ENCODE data around the gene ABCB1. TPM values are rescaled to one million over a fixed set of nuclear protein-coding genes. Genes with fewer than 3 reads are reported as not detected.
A peak's percentile ranks its signal among the peaks of the same experiment; 100 is the strongest.

Gene ABCB1
- total and polyA plus RNA-seq, 10 of the 15 experiments (the other 5 are each of a cell fraction or from before 2014, with no cell fraction given), result 0.40 to 13.9 (median 1.9) TPM

DNA sequence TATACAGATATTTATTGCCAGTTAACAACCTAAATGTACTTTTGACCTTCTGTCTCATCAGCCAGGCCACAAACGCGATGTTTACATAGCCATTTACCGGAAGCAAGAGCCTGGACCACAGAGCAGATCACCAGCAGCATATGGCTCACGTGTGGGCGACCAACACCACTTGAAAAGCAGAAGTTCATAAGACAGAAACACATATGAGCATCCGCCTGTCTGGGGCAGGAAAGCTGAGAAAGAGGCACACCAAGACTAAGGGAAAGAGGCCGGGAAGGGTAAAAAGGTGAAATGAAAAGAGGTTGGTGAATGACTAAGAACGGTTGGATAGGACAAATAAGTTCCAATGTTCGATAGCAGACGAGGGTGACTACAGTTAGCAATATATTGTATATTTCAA, 1.3 kb downstream of the ABCB1 start (continued):
- TF ChIP-seq, protein P1, sequence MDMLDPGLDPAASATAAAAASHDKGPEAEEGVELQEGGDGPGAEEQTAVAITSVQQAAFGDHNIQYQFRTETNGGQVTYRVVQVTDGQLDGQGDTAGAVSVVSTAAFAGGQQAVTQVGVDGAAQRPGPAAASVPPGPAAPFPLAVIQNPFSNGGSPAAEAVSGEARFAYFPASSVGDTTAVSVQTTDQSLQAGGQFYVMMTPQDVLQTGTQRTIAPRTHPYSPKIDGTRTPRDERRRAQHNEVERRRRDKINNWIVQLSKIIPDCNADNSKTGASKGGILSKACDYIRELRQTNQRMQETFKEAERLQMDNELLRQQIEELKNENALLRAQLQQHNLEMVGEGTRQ (IDR thresholded peaks at IDR 0.05; ENCODE audit: borderline replicate concordance, low read depth, low read length), result peak; percentile 2; the same call in 1 of the 2 replicates
- TF ChIP-seq EZH2 (IDR thresholded peaks at IDR 0.05; ENCODE audit: borderline replicate concordance, control insufficient read depth, low read depth, low read length) (no peak), NFYB (IDR thresholded peaks at IDR 0.05; ENCODE audit: insufficient read depth, low read depth, low read length) (no peak), IKZF1 (conservative IDR thresholded peaks at IDR 0.05) (peak; percentile 75), RCOR1 (conservative IDR thresholded peaks at IDR 0.05; ENCODE audit: low read depth, low read length) (peak; percentile 78; the same call in 1 of the 2 replicates), CREB1 (IDR thresholded peaks at IDR 0.05; ENCODE audit: low read depth) (0 out of 2 replicates have a peak, but pooled peaks have one; percentile 21), ZZZ3 (IDR thresholded peaks at IDR 0.05; ENCODE audit: control insufficient read depth, insufficient read length, low read depth) (no peak), RAD51 (IDR thresholded peaks at IDR 0.05) (peak; percentile 82), NR2C2 (IDR thresholded peaks at IDR 0.05; ENCODE audit: borderline replicate concordance, control insufficient read depth, insufficient read length, low read depth) (no peak), IRF4 (IDR thresholded peaks at IDR 0.05; ENCODE audit: low read depth, low read length) (0 out of 2 replicates have a peak, but pooled peaks have one; percentile 13), FOXK2 (IDR thresholded peaks at IDR 0.05) (no peak; the same call in none of the 2 replicates), CBFB (IDR thresholded peaks at IDR 0.05; ENCODE audit: low read depth) (0 out of 2 replicates have a peak, but pooled peaks have one; percentile 30), PML (IDR thresholded peaks at IDR 0.05; ENCODE audit: low read length) (no peak), SMARCA5 (IDR thresholded peaks at IDR 0.05) (peak; percentile 51; the same call in 1 of the 2 replicates), RAD21 (IDR thresholded peaks at IDR 0.05; ENCODE audit: insufficient read depth, low read depth, low read length) (no peak), HDAC2 (IDR thresholded peaks at IDR 0.05) (no peak), RB1 (IDR thresholded peaks at IDR 0.05; ENCODE audit: borderline replicate concordance) (no peak)
- TF ChIP-seq, protein P2, sequence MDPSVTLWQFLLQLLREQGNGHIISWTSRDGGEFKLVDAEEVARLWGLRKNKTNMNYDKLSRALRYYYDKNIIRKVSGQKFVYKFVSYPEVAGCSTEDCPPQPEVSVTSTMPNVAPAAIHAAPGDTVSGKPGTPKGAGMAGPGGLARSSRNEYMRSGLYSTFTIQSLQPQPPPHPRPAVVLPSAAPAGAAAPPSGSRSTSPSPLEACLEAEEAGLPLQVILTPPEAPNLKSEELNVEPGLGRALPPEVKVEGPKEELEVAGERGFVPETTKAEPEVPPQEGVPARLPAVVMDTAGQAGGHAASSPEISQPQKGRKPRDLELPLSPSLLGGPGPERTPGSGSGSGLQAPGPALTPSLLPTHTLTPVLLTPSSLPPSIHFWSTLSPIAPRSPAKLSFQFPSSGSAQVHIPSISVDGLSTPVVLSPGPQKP (IDR thresholded peaks at IDR 0.05; ENCODE audit: low read depth, low read length), result peak; percentile 61; the same call in 1 of the 2 replicates
- TF ChIP-seq, protein P3, sequence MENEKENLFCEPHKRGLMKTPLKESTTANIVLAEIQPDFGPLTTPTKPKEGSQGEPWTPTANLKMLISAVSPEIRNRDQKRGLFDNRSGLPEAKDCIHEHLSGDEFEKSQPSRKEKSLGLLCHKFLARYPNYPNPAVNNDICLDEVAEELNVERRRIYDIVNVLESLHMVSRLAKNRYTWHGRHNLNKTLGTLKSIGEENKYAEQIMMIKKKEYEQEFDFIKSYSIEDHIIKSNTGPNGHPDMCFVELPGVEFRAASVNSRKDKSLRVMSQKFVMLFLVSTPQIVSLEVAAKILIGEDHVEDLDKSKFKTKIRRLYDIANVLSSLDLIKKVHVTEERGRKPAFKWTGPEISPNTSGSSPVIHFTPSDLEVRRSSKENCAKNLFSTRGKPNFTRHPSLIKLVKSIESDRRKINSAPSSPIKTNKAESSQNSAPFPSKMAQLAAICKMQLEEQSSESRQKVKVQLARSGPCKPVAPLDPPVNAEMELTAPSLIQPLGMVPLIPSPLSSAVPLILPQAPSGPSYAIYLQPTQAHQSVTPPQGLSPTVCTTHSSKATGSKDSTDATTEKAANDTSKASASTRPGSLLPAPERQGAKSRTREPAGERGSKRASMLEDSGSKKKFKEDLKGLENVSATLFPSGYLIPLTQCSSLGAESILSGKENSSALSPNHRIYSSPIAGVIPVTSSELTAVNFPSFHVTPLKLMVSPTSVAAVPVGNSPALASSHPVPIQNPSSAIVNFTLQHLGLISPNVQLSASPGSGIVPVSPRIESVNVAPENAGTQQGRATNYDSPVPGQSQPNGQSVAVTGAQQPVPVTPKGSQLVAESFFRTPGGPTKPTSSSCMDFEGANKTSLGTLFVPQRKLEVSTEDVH (IDR thresholded peaks at IDR 0.05; ENCODE audit: low read depth, partially characterized antibody), result peak; percentile 24
- TF ChIP-seq, protein P4, sequence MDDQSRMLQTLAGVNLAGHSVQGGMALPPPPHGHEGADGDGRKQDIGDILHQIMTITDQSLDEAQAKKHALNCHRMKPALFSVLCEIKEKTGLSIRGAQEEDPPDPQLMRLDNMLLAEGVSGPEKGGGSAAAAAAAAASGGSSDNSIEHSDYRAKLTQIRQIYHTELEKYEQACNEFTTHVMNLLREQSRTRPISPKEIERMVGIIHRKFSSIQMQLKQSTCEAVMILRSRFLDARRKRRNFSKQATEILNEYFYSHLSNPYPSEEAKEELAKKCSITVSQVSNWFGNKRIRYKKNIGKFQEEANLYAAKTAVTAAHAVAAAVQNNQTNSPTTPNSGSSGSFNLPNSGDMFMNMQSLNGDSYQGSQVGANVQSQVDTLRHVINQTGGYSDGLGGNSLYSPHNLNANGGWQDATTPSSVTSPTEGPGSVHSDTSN (IDR thresholded peaks at IDR 0.05; ENCODE audit: insufficient replicate concordance, low read depth, low read length), result no peak
- TF ChIP-seq, protein P5, sequence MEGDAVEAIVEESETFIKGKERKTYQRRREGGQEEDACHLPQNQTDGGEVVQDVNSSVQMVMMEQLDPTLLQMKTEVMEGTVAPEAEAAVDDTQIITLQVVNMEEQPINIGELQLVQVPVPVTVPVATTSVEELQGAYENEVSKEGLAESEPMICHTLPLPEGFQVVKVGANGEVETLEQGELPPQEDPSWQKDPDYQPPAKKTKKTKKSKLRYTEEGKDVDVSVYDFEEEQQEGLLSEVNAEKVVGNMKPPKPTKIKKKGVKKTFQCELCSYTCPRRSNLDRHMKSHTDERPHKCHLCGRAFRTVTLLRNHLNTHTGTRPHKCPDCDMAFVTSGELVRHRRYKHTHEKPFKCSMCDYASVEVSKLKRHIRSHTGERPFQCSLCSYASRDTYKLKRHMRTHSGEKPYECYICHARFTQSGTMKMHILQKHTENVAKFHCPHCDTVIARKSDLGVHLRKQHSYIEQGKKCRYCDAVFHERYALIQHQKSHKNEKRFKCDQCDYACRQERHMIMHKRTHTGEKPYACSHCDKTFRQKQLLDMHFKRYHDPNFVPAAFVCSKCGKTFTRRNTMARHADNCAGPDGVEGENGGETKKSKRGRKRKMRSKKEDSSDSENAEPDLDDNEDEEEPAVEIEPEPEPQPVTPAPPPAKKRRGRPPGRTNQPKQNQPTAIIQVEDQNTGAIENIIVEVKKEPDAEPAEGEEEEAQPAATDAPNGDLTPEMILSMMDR (IDR thresholded peaks at IDR 0.05 in 2 of 3, conservative IDR thresholded peaks at IDR 0.05 in 1 of 3; ENCODE audit: control insufficient read depth in 2 of 3, extremely low read depth in 1 of 3, insufficient read depth in 1 of 3, low read depth in 3 of 3, low read length in 3 of 3), result no peak

Data from GM12878 (cell line).